Panc1 (cell line): Measurements from ENCODE around the gene RBFOX1. TPM values are rescaled to one million over a fixed set of nuclear protein-coding genes. Genes with fewer than 3 reads are reported as not detected.

Source experiments
- ATAC-seq: fragments of 200-7000 bp; cut with Tn5 transposase; 2 replicates; pipeline ENCODE4 v1.9.1; 2020; ENCODE audit warnings: mild to moderate bottlenecking, moderate library complexity
- BruUV-seq: library from RNA; stranded (reverse); fragments of 400-500 nt; replicated peaks from 2 replicates; lab custom pipeline; 2021; lab: Mats Ljungman, UMichigan
- CTCF ChIA-PET: fragments of 300-600 bp; sonication (Branson Sonifier 250); formaldehyde crosslinking; loops from one replicate; lab custom pipeline; 2022; ENCODE audit warnings: antibody characterized with exemption; lab: Charles Lee
- POLR2A ChIA-PET: fragments of 300-600 bp; sonication (Branson Sonifier 250); formaldehyde crosslinking; loops from one replicate; lab custom pipeline; 2022; ENCODE audit warnings: antibody characterized with exemption; lab: Charles Lee
- DNase-seq: peaks from one replicate; pipeline ENCODE4 v3.0.0-alpha.2; 2010; ENCODE audit warnings: low read depth, low spot score
- H3K27ac ChIP-seq: 2 replicates; pipeline ENCODE4 v1.5.1; 2011; ENCODE audit warnings: mild to moderate bottlenecking, low read length, inconsistent platforms
- H3K27me3 ChIP-seq: fragments of 200-500 bp; sonication (Bioruptor generic); 2 replicates; pipeline ENCODE4 v1.6.0; 2014; ENCODE audit warnings: low read length, inconsistent platforms; ENCODE audit not compliant: control insufficient read depth, insufficient read depth
- H3K36me3 ChIP-seq: fragments of 200-500 bp; sonication (Bioruptor generic); 2 replicates; pipeline ENCODE4 v1.5.1; 2014; ENCODE audit warnings: inconsistent platforms, mild to moderate bottlenecking, low read length, moderate library complexity; ENCODE audit not compliant: control insufficient read depth, insufficient read depth
- H3K4me1 ChIP-seq: 2 replicates; pipeline ENCODE4 v1.5.1; 2011; ENCODE audit warnings: inconsistent platforms, mild to moderate bottlenecking, low read length, moderate library complexity; ENCODE audit not compliant: control insufficient read depth, insufficient read depth
- H3K4me3 ChIP-seq, 2 experiments: 2 replicates each; pipeline ENCODE4 v1.5.1; 2011 to 2012; ENCODE audit warnings: low read depth in 2 of 2, low read length in 2 of 2, mild to moderate bottlenecking in 2 of 2, inconsistent platforms in 1 of 2, moderate library complexity in 1 of 2
- H3K9me3 ChIP-seq: fragments of 200-500 bp; sonication (Bioruptor generic); 2 replicates; pipeline ENCODE4 v1.5.1; 2014; ENCODE audit warnings: low read depth, mild to moderate bottlenecking, inconsistent platforms, low read length, moderate library complexity; ENCODE audit not compliant: control insufficient read depth, insufficient read depth
- POLR2AphosphoS5 ChIP-seq: IDR thresholded peaks from 2 replicates; pipeline ENCODE4 v1.6.1; 2012; ENCODE audit warnings: mild to moderate bottlenecking, low read depth, low read length, moderate library complexity
- SIN3A ChIP-seq: IDR thresholded peaks from 2 replicates; pipeline ENCODE4 v1.6.1; 2012; ENCODE audit warnings: low read depth, mild to moderate bottlenecking, low read length, moderate library complexity, borderline replicate concordance; ENCODE audit not compliant: insufficient read depth
- TCF7L2 ChIP-seq: IDR thresholded peaks from 2 replicates; pipeline ENCODE4 v1.6.1; 2011; ENCODE audit warnings: mild to moderate bottlenecking, low read depth, low read length, inconsistent platforms
- in situ Hi-C: cut with HindIII; loops from 2 replicates; pipeline ENCODE4 v1.10.0; 2016; ENCODE audit warnings: low sequenced_read_pairs, low pct_unique_long_range_greater_than_20kb
- intact Hi-C: fragments of 100-400 bp; cut with micrococcal nuclease; formaldehyde crosslinking; loops from one replicate; pipeline ENCODE4 v1.10.0; 2022; ENCODE audit not compliant: unreplicated experiment
- total RNA-seq: library from RNA; stranded (reverse); gene quantifications from one replicate; pipeline ENCODE4 v1.2.1, GENCODE V29; 2021; ENCODE audit not compliant: unreplicated experiment
- TF ChIP-seq, protein P1 (sequence below): fragments of 450-650 bp; IDR thresholded peaks from 2 replicates; pipeline ENCODE4 v1.5.1; 2017; ENCODE audit warnings: mild to moderate bottlenecking
- TF ChIP-seq, protein P2 (sequence below), 2 experiments: IDR thresholded peaks; 2 replicates each; pipeline ENCODE4 v1.6.1; 2011 to 2012; ENCODE audit warnings: low read depth in 2 of 2, control low read depth in 1 of 2, low read length in 1 of 2, mild to moderate bottlenecking in 1 of 2, moderate library complexity in 1 of 2; ENCODE audit not compliant: insufficient read depth in 1 of 2

The RBFOX1 gene
- total RNA-seq, 1 experiment from 2014 or later: not detected

DNA sequence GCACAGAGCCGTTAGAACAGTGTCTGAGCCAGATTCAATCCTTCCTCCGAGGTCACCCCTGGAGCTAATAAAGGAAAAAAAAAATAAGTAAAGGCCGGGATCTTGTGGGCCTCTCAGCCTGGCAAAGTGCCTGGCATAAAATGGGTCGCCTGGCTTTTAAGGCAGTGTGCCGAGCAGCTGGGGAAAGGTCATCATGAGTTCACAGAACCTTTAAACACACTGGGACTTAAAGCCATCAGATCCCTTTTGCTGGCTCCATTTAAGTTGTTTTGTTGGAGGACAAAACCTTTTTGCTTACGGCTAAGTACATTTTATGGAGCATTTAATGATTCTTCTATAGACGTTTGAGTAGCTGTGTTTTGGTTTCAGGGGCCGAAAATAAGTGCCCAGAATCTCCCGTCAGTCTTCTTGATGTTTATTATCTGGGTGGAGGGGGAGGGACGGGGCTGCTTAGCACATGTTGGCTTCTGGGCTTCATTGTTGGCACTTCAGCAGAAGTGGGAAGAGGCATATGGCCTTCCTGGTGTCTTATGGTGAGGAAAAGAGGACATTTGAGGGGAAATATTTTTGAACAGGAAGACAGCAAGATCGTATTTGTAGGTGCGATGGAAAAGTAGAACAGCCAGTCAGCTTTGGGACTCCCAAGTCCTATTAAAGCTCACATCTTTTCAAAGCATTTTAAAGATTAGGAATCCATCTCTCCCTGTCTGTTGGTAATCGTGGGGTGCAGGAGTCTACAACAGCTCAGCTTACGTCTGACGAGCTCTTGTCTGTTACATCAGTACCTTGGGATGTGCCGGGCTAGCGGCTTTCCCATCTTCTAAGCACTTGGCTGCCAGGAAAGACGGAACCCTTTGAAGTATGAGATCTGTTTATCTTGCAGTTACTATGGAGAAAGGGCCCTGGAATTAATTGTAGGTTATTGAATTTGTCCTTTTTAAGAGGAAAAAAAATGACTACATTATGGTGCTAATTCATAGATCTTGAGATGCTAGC lies 31.1 kb downstream of the RBFOX1 start:
- no peaks in the 10 kb centered on the region for H3K27me3 ChIP-seq
- in situ Hi-C loops (no loop called here), intact Hi-C loops (no loop called here)
- BruUV-seq: no TSS peak
- no peaks in the 10 kb centered on the region for H3K4me1 ChIP-seq
- ATAC-seq (no peak), DNase-seq (no peak)
- ChIA-PET CTCF (interaction anchor here (0.7 kb wide), 1 partner anchor 43 kb away, joined by 4 read pairs; no protein-coding TSS in a partner anchor), POLR2A (interaction anchor here (0.6 kb wide), 1 partner anchor 67 kb away, joined by 3 read pairs; no protein-coding TSS in a partner anchor)
- H3K4me3 ChIP-seq: no peak overlapping the region
- H3K36me3 ChIP-seq: no peaks in the 10 kb centered on the region
- no peaks in the 10 kb centered on the region for H3K9me3 ChIP-seq
- H3K27ac ChIP-seq: no peak overlapping the region
- no peak for TF ChIP-seq SIN3A
- TF ChIP-seq, protein P1, sequence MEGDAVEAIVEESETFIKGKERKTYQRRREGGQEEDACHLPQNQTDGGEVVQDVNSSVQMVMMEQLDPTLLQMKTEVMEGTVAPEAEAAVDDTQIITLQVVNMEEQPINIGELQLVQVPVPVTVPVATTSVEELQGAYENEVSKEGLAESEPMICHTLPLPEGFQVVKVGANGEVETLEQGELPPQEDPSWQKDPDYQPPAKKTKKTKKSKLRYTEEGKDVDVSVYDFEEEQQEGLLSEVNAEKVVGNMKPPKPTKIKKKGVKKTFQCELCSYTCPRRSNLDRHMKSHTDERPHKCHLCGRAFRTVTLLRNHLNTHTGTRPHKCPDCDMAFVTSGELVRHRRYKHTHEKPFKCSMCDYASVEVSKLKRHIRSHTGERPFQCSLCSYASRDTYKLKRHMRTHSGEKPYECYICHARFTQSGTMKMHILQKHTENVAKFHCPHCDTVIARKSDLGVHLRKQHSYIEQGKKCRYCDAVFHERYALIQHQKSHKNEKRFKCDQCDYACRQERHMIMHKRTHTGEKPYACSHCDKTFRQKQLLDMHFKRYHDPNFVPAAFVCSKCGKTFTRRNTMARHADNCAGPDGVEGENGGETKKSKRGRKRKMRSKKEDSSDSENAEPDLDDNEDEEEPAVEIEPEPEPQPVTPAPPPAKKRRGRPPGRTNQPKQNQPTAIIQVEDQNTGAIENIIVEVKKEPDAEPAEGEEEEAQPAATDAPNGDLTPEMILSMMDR: no peak

DNA sequence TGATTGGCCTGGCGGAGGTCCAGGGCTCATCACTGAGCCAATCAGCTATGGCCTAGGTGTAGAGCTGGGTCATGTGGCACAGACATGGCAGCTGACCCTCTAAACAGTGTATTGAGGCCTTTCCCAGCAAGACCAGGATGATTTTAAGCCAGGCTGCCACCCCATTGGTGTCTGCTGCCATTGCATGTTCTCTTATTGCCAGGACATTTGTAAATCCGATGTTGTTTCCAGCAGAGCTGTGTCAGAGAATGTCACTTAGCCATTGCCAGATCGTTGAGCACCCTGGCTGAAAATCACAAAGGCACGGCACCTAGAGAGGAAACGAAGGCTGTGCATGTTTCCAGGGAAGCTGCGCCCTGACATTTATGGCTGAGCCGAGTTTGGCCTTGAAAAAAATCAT lies 33.4 kb downstream of the RBFOX1 start:
- TF ChIP-seq, protein P1: no peak
- TF ChIP-seq, protein P2, sequence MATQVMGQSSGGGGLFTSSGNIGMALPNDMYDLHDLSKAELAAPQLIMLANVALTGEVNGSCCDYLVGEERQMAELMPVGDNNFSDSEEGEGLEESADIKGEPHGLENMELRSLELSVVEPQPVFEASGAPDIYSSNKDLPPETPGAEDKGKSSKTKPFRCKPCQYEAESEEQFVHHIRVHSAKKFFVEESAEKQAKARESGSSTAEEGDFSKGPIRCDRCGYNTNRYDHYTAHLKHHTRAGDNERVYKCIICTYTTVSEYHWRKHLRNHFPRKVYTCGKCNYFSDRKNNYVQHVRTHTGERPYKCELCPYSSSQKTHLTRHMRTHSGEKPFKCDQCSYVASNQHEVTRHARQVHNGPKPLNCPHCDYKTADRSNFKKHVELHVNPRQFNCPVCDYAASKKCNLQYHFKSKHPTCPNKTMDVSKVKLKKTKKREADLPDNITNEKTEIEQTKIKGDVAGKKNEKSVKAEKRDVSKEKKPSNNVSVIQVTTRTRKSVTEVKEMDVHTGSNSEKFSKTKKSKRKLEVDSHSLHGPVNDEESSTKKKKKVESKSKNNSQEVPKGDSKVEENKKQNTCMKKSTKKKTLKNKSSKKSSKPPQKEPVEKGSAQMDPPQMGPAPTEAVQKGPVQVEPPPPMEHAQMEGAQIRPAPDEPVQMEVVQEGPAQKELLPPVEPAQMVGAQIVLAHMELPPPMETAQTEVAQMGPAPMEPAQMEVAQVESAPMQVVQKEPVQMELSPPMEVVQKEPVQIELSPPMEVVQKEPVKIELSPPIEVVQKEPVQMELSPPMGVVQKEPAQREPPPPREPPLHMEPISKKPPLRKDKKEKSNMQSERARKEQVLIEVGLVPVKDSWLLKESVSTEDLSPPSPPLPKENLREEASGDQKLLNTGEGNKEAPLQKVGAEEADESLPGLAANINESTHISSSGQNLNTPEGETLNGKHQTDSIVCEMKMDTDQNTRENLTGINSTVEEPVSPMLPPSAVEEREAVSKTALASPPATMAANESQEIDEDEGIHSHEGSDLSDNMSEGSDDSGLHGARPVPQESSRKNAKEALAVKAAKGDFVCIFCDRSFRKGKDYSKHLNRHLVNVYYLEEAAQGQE (IDR thresholded peaks at IDR 0.05; ENCODE audit: insufficient read depth in 1 of 2, low read depth in 2 of 2, low read length in 1 of 2): no peak
- no peak for TF ChIP-seq POLR2AphosphoS5
- TF ChIP-seq TCF7L2: no peak
- TF ChIP-seq SIN3A: no peak
- ATAC-seq (no peak), DNase-seq (no peak)
- H3K4me3 ChIP-seq: no peak overlapping the region
- no TSS peak for BruUV-seq
- intact Hi-C loops: no loop called here
- in situ Hi-C loops: no loop called here
- H3K27me3 ChIP-seq: no peaks in the 10 kb centered on the region
- H3K27ac ChIP-seq: no peak overlapping the region
- CTCF ChIA-PET: no interaction called here
- no peaks in the 10 kb centered on the region for H3K9me3 ChIP-seq
- POLR2A ChIA-PET: no interaction called here
- H3K36me3 ChIP-seq: no peaks in the 10 kb centered on the region
- H3K4me1 ChIP-seq: no peaks in the 10 kb centered on the region
